ENCODE results near the gene L1TD1.

DNA sequence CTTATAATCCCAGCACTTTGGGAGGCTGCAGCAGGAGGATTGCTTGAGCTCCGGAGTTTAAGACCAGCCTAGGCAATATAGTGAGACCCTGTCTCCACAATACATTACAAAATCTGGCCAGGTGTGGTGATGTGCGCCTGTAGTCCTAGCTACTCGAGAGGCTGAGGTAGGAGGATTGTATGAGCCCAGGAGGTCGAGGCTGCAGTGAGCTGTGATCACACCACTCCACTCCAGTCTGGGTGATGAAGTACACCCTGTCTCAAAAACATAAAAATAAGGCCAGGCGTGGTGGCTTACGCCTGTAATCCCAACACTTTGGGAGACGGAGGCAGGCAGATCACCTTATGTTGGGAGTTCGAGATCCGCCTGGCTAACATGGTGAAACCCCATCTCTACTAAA, 27.7 kb downstream of the L1TD1 start:
- no peak for TF ChIP-seq CTCF (IDR thresholded peaks at IDR 0.05; ENCODE audit: low read length)
- no peak for TF ChIP-seq EZH2 (IDR thresholded peaks at IDR 0.05; ENCODE audit: borderline replicate concordance, low read length)

Data from OCI-LY1 (cell line).